HG02973 (cell line): ENCODE measurements around the gene SMAP2.
"Not testable (repeated sequence)": the region's sequence is repeated elsewhere in the genome, so short reads cannot be mapped to it uniquely, and the experiment has no call there.

Experiments
- ATAC-seq: cut with Tn5 transposase; IDR thresholded peaks from one replicate; pipeline ENCODE4 v1.9.1; 2021; ENCODE audit warnings: moderate library complexity; ENCODE audit not compliant: unreplicated experiment

SMAP2 gene

GRCh38 chr1:40373323-40374283 is at the start of gene SMAP2:
Gene SMAP2, plus strand, starts transcription at chr1:40373727. Its CDS starts 394 bp downstream, at chr1:40374121.
- ATAC-seq: peak; percentile 77

DNA sequence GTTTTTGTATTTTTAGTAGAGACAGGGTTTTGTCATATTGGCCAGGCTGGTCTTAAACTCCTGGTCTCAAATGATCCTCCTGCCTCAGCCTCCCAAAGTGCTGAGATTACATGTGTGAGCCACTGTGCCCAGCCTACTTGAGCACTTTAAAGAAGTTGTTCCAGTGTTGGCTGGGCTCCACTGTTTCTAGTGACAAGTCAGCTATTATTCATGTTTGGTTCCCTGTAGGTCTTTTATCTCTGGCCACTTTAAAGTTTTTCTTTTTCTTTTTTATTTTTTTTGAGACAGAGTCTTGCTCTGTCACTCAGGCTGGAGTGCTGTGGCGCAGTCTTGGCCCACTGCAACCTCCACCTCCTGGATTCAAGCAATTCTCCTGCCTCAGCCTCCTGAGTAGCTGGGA is 42.1 kb upstream of the SMAP2 start:
- not testable (repeated sequence) for ATAC-seq

DNA sequence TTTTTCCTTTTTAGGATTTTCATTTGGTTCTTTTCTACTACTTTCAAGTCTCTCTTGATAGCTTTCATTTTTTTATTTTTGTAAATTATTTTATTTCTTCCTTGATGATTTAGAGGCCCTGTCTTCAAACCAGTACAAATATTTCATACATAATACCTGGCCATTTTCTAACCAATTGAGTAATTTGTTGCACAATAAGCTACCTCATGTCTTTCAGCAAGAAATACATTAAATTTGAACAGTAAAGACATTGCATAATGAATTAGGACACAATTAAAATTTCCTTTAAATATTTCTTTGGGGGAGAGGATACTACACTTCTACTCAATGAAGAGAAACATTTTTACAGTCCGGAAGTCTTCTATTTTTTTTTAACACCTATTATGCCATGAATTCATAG is 40.8 kb upstream of the SMAP2 start:
- ATAC-seq: no peak

- ATAC-seq: no peak
Observed at GRCh38 chr1:40337443-40337842, 36.1 kb upstream of the SMAP2 start.

GRCh38 chr1:40338745-40339419 is 34.6 kb upstream of the SMAP2 start:
- ATAC-seq: no peak

GRCh38 chr1:40339420-40340323 is 33.9 kb upstream of the SMAP2 start:
- ATAC-seq: no peak

DNA sequence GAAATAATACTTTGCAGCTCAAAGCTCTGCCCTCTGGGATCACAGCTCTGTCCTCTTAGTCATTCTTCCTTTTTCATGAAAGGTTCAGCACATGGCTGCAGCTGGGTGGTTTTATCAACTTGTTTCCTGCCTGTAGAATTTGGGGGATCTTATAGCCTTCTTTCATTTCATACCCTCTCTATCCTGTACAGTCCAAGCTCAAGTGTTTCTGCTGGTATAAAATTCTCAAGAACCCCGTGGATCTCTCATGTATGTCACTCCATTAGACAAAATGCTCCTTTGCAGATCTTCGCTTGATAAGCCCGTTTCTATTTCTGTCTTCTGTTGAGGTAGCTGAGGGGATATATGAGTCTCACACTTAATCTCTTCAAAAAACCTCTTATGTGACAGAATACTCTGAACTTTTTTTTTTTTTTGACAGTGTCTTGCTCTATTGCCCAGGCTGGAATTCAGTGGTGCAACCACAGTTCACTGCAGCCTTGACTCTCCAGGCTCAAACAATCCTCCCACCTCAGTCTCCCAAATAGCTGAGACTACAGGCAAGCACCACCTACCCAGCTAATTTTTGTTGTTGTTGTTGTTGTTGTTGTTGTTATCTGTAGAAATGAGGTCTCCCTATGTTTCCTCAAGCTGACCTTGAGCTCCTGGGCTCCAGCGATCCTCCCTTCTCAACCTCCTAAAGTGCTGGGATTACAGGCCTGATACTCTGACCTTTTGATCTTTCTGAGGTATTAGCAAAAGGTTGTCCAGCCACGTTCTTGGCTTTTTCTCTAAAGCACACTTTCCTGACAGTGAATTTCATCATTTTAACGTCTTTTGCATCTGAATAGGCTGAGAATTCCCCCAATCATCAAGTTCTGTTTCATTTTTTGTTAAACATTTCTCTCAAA is 31.8 kb upstream of the SMAP2 start:
- no peak for ATAC-seq

DNA sequence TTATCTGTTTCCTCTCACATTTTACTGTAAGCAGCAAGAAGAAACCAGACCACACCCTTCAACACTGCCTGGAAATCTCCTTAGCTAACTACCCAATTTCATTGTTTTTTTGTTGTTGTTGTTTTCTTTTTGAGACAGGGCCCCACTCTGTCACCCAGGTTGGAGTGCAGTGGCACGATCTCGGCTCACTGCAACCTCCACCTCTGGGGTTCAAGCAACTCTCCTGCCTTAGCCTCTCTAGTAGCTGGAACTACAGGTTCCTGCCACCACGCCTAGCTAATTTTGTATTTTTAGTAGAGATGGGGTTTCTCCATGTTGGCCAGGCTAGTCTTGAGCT is 31.2 kb upstream of the SMAP2 start:
- ATAC-seq: not testable (repeated sequence)

- no peak for ATAC-seq
Observed at GRCh38 chr1:40344597-40344996, 28.9 kb upstream of the SMAP2 start.

- ATAC-seq: no peak
Observed at GRCh38 chr1:40350391-40350790, 23.1 kb upstream of the SMAP2 start.

DNA sequence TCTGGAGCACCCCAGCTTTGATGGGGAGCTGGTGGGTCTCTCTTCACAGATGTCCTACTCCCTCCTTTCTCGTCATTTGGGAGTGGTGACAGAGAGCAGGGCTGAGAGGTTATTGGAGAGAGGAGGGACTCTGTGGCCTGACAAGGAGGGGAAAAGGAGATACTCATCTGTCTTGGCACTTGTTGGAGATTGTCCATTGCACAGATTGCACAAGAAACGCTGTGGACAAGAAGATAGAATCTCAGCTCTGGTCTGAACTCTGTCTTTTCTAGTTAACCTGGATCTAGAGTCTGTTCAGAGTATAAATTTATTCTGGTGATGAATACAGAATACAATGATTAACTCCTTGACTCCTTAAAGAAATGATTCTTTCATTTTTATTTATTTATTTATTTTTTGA is 22.4 kb upstream of the SMAP2 start:
- no peak for ATAC-seq

DNA sequence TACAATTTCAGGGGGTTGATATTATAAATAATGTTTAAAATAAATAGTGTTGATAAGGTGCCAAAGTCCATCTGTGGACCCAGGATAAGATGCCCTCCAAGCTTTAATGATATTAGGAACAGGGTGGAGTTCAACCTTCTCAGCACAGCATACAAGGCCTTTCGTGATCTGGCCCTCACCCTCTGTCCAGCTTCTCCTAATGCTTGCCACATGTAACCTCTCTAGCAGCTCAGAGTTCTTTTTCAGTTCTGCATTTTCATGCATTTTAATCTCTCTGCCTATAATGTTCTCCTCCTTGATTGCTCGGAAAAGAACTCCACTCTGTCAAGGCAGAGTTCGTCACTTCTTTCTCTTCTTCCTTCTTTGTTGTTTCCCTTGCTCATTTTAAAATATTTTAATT is 21.4 kb upstream of the SMAP2 start:
- no peak for ATAC-seq

- ATAC-seq: no peak
Observed at GRCh38 chr1:40353082-40353481, 20.4 kb upstream of the SMAP2 start.

DNA sequence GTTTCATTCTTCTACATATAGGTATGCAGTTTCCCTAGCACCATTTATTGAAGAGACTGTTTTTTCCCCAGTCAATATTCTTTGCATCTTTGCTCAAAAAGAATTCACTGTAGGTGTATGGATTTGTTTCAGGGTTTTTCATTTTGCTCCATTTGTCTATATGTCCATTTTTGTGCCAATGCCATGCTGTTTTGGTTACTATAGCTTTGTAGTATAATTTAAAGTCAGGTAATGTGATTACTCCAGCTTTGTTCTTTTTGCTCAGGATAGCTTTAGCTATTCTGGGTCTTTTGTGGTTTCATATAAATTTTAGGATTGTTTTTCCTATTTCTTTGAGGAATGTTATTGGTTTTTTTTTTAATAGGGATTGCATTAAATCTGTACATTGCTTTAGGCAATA is 15.9 kb upstream of the SMAP2 start:
- no peak for ATAC-seq

DNA sequence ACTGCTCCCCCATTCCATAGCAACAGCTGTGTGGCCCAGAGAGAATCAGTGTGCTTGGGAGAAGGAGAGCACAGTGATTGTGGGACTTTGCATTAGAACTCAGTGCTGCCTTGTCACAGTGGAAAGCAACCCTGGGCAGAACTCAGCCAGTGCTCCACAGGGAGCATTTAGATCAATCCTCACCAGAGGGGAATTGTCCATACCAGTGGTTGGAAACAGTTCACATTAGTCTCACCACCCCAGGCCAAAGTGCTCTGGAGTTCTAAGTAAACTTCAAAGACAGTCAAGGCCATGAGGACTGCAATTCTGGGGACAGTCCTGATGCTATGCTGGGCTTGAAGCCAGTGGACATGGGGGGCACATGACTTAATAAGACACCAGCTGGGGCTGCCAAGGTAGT is 12.9 kb upstream of the SMAP2 start:
- ATAC-seq: no peak

DNA sequence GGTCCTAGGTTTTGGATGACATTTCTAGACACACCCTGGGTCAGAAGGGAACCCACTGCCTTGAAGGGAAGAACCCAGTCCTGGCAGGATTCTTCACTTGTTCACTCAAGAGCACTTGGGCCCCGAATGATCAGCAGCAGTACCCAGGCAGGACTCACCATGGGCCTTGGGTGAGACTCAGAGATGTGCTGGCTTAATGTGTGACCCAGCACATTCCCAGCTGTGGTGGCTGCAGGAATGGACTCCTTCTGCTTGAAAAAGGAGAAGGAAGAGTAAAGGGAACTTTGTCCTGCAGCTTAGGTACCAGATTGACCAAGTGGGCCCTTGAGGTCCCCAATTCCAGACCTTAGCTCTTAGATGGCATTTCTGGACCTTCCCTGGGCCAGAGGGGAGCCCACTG is 12.3 kb upstream of the SMAP2 start:
- no peak for ATAC-seq

GRCh38 chr1:40361637-40362036 is 11.9 kb upstream of the SMAP2 start:
- no peak for ATAC-seq

DNA sequence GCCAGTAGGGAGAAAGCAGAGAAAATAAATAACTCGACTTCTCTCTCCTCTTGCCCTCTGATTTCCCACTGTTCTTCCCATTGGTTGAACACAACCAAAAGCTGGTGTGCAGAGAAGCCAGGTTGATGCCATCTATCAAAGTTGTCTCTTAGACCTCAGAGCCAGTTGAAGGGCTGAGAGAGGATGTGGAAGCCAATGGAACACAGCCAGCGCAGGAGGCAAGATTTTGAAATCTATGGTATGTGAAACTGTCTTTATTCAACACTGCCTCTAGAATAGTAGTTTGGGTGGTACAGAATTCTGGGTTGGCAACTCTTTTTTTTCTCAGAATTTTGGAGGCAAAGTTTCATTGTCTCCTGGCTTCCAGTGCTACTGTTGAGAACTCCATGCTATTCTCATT is 11.3 kb upstream of the SMAP2 start:
- ATAC-seq: no peak

DNA sequence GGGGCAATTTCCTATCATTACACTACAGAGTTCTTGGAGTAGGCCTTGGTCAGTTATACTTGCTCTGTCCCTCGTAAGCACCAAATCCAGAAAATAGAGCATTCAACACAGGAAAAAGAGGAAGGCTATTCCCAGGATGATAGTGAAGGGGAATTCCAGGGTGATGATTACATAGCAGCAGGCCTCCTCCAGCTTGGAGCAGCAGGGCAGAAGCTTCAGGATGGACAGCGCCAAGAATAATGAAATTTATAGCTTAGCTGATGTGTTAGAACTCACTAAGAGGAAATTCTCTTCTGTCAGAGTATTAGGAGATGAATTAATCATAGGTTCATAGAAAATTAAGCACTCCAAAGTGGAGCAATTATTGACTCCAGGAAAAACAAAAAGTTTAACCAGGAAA is 10.8 kb upstream of the SMAP2 start:
- ATAC-seq: no peak

- peak; percentile 96 for ATAC-seq
Observed at GRCh38 chr1:40363721-40364120, 9.8 kb upstream of the SMAP2 start.
